Stimulated activated CD8-positive, alpha-beta memory T cell treated with anti-CD3 and anti-CD28 coated beads, Interleukin-15, amount 100 ng/mL, for 24 hours (primary cell): Measurements from ENCODE around the gene APBB1.

Source experiments
- DNase-seq: peaks from one replicate; pipeline ENCODE4 v3.0.0-alpha.2; 2020; ENCODE audit warnings: low read depth

Gene APBB1

GRCh38 chr11:6391537-6392134, 27.3 kb downstream of the APBB1 start:
- no peak for DNase-seq

GRCh38 chr11:6390718-6391469, 28.0 kb downstream of the APBB1 start:
- no peak for DNase-seq

- DNase-seq, result peak; percentile 81
Measured at GRCh38 chr11:6389905-6390717, 28.8 kb downstream of the APBB1 start, which contains the start of gene SMPD1. Gene SMPD1 (plus strand): TSS chr11:6390474. CDS start chr11:6390599, 125 bp downstream.

GRCh38 chr11:6388748-6389147, 30.1 kb downstream of the APBB1 start:
- DNase-seq, result no peak

DNA sequence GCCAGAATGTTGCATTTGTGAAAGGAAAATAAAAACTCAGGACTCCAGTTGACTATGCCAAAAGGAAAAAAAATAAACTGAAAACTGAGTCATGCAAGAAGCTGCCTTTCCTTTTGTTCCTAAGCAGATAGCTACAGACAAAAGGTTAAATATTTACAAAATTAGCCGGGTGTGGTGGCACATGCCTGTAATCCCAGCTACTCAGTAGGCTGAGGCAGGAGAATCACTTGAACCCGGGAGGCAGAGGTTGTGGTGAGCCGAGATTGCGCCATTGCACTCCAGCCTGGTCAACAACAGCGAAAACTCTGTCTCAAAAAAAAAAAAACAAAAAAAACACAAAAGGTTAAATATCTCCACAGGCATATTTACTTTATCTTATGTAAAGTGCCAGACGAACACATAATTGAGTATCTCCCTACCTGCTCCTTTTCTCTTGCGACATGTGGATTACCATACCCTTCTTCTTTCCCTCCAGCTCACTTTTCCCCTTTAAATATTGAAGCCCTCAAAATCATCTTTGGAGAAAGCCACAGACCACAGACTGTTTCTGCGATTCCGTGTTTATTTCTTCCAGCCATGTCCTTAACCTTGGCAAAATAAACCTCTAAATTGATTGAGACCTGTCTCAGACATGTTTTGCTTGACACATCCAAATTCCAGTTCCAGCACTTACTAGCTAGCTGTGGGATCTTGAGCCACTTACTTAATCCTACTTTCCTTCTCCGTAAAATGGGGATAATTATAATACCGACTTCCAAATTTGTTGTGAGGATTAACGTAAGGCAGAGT, 30.9 kb downstream of the APBB1 start:
- no peak for DNase-seq

DNA sequence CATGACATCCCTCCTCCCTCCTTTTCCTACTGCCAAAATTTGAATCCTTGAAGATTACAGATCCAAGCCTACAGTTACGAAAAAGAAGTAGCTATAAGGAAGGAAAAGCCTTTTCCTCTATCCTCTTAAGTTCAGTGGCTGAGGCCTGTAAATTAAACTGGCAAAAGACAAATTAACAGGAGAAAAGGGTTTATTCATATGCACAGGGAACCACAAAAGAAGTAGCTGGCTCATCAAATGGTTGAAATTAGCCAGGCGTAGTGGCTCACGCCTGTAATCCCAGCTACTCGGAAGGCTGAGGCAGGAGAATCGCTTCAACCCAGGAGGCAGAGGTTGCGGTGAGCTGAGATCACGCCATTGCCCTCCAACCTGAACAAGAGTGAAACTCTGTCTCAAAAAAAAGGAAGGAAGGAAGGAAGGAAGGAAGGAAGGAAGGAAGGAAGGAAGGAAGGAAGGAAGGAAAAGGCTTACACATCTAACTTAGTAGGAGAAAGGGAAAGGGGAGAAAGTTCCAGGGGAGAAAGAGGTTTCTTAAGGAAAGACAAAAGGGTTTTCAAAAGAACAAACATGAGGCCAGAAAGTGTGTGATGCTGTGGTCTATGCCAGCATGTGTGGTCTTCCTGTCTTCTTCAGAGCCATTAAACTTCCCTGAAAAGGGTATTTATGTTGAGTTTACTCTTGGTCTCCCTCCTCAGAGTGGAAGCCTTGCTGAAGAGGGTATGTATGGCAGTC, 33.7 kb downstream of the APBB1 start:
- no peak for DNase-seq

DNA sequence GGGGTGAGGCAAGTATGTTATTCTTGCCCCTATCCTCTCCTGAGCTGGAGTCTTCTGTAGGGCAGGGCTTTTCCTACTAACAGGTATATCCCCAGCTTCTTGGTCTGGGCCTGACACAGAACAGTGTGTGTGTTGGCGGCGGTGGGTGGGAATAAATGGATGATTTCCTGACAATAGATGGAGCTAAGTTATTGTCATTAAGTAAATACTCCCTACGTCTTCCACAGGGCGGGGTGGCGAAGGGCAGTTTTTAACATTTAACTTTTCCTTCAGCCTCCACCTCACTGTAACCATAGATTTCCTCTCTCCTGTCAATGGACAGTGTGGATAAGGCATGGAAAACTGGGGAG, 40.3 kb downstream of the APBB1 start:
- no peak for DNase-seq

DNA sequence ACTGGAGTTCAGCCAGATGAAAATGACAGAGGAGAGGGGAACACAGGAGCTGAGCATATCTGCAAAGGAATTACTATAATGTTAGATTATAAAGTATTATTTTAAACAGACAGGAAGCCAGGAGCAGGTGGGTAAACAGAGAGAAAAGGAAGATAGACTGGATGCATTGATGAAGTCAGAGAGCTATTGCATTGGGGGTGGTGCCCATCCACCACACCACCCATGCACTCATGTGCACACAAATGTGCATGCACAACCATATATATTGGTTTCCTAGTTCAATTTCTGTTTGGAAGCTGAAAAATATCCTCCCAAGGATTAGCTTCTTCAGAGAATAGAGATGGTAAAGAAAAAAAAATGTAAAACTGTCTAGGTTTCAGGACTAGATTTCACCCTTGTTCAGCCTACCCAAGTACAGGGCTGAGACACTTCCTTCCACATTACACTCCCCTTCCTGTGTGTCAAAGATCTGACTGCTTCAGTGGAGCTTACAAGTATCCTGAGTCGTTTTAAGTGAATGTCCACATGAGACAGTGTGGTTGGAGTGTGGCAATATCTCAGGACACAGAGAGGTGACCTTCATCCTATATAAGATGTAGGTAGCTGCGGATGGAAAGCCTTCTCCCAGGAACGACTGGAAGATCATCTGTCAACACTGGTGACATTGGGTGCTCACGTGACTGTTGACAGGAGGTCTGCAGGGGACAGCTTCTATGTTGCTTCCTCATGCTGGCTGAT, 40.8 kb downstream of the APBB1 start:
- no peak for DNase-seq

DNA sequence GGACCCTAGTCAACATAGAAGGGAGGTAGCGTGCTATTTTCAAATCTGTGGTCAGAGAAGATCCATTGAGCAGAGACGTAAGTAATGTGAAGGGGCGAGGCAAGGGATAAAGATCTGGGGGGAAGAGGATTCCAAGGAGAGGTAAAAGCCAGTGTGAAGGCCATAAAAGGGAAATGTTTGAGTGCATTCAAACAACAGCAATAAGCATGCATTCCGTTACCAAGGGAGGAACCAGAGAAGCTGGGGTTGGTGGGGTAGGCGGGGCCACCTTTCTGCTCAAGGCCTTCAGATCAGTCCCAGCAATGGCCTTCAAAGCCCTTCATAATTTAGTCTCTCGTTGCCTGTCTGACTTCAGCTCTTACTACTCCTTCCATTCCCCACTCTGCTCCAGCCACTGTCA, 47.1 kb downstream of the APBB1 start:
- no peak for DNase-seq

DNA sequence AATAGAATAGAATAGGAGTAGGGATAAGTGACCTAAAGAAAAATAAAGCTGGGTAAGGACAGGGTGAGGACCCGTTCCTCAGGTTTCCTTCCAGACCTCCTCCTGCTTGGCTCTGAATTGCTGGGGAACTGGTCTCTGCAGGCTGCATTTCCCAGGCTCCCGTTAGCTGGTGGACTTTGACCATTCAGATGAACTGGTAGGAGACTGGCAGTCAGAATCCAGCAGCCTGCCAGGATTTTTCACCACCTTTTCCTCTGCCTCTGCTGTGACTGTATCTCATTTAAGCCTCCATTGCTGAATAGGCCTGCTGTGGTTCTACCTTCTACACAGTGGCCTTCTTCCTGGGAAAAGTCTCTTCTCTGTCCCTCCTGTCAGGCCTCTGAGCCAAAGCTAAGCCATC, 53.2 kb downstream of the APBB1 start:
- no peak for DNase-seq

DNA sequence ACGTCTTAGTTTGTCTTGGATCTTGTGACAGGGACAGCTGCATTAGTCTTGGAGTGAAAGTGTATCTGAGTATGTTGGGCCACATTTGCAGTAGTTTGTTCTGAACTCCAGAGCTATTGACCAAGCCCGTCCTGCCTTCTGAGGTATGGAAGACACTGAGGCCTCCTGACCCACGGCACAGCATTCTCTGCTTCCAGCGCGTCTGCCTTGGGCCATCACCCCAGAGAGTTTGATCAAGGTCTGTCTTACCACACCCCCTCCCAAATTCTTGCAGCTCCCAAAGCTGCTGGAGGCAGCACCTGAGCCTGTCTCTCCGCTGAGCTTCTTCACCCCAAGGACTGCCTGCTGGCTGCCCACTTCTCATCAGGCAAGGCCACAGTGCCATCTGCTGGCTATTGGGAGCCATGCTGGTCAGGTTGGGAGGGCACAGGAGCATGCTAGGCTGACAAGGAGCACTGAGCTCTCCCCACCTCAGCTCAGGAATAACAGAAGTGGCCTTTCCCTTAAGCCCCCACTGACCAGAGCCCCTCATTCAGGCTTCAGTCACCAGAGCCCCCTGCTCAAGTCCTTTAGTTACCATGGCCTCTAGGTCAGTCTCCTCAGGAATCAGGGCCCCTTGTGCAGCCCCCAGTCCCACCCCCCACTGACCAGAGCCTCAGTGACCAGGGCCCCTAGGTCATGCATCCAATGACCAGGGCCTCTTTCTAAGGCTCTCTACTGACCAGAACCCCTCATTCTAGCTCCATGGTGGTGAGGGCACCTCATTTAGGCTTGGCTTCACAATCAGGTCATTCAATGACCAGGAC, 55.8 kb downstream of the APBB1 start:
- peak; percentile 33 for DNase-seq

GRCh38 chr11:6362185-6362872, 56.6 kb downstream of the APBB1 start:
- no peak for DNase-seq

- DNase-seq, result no peak
Measured at GRCh38 chr11:6360183-6360582, 58.7 kb downstream of the APBB1 start.

- no peak for DNase-seq
Measured at GRCh38 chr11:6357222-6357621, 61.7 kb downstream of the APBB1 start.

DNA sequence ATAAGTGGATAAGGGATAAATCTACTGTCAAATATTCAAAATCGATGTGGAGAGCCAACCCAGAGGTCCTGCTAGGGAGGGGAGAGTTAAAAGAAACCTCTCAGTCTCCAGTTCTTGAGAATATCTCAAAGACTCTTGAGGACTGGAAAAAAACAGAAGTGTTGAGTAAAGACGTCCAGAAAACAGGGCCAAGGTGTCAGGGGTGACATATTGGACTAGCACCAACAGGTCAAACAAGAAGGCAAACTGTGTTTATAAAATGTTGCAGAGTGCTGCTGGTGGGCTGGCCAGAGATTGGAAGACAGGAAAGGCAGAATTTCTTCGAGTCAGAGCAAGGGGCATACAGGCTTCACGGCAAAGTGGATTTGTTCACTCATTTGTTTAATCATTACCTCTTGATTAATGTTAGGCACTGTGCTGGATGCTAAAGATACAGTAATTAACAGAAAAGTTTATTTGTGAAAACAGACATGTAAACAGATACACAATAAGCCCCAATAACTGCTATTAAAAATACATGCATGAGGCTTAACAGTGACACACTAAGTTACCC, 62.3 kb downstream of the APBB1 start:
- DNase-seq, result no peak

GRCh38 chr11:6354651-6355485, 64.0 kb downstream of the APBB1 start:
- DNase-seq, result no peak

- no peak for DNase-seq
Measured at GRCh38 chr11:6353367-6353987, 65.4 kb downstream of the APBB1 start.
